Brain pericyte (primary cell): ENCODE results near the gene JAG1.
"Not testable (repeated sequence)": the region's sequence is repeated elsewhere in the genome, so short reads cannot be mapped to it uniquely, and the experiment has no call there.

Experiments
- DNase-seq: peaks from one replicate; pipeline ENCODE4 v3.0.0-alpha.2; 2012; ENCODE audit warnings: low read depth, low spot score

Gene JAG1

DNA sequence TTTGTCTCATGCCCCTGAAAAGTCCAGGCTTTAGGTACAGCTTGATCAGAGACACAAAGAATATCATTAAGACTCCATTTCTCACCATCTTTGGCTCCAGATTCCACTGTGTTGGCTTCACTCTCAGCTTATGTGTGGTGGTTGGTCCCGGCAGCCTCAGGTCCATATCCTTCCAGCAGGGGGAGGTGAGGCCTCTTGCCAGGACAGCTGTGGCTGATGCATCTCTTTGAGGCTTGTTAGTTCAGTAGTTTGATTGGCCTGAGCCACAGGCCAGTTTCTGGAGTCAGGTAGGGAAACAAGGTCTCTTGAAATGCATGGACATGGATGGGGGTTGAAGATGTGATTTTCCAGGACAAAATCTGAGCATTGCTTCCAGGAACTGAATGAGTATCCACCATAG lies 62.4 kb downstream of the JAG1 start:
- no peak for DNase-seq

GRCh38 chr20:10610251-10610650 lies 63.5 kb downstream of the JAG1 start:
- DNase-seq, result no peak

DNA sequence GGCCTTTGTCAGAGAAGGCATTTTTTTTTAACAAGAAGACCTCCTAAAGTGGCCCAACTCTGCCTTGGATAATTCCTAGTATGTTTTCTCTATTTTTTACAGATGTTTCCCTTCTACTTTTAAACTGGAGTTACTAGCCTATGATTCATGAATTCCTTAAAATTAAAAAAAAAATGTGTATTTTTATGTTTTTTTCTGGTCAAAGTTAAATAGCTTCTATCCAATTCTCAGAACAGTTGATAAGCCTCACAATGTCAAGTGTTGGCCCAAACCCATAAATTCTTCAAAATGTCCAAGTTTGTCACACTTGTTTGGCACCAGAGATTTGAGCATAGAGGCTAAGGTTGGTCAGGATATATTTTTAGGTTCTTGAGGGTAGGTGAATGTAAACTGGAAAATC lies 64.0 kb downstream of the JAG1 start:
- DNase-seq, result no peak

DNA sequence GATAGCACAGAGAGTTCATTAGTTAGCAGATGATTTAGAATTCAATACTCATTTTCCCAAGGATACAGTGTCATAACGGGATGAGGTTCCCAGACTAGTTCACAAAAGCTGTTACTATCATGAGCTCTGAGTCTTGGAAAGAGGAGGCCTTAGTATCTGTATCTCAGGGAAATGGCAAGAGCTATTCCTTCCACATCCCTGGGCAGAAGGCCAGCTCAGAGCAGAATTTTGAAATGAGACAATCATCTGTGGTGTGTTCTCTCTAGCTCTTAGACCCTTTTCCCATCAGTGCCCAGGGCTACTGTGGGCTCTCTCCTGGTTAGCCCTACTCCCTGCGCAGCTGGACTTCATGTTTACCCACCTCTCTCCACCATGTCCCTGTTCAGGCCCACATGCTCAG lies 64.5 kb downstream of the JAG1 start:
- no peak for DNase-seq

- no peak for DNase-seq
Observed at GRCh38 chr20:10605547-10606195, 68.1 kb downstream of the JAG1 start.

DNA sequence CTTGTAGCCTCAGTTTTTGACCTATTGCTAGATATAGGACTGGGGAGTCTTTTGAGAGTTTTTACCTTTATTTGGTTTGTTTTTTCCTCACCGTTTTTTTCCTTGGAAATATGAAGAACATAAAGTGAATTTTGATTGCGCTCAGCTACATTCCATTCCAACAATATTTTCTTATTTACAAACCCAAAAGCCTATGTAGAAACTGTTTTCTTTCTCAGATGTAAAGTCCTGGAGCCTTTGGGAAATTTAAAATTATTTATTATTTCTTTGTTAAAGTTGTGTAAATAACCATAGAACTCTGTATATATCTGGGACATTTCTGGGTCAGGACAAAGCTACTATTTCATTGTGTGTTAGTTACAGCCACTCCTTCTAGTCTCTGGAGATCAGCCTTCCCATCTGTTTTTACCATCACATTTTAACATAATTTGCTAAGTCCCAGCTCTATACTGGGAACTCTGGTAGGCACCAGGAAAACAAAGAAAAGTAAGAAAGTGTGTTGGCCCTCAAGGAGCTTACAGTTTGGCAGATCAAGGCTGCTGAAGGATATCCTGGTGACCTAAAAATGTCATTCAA lies 68.8 kb downstream of the JAG1 start:
- DNase-seq, result no peak

- DNase-seq, result peak; percentile 83
Observed at GRCh38 chr20:10603971-10604864, 69.6 kb downstream of the JAG1 start.

- no peak for DNase-seq
Observed at GRCh38 chr20:10603378-10603777, 70.4 kb downstream of the JAG1 start.

GRCh38 chr20:10602221-10602871 lies 71.5 kb downstream of the JAG1 start:
- DNase-seq, result no peak

DNA sequence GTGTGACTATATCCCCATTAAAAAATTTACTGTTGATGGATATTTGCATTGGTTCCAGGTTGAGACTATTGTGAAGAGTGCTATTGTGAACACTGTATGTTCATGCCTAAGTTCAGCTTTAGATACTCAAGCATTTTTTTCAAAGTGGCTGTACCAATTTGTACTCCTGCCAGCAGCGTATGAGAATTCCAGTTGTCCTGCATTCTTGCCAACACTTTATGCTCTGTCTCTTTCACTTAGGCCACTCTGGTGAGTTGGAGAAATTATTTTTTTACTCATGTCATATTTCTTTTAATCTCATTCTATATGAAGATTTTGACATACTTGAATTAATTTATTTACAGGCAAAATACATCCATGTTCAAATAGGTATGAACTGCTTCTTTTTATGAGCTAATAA lies 76.2 kb downstream of the JAG1 start:
- no peak for DNase-seq

- peak; percentile 69 for DNase-seq
Observed at GRCh38 chr20:10596710-10597121, 77.1 kb downstream of the JAG1 start.

GRCh38 chr20:10595985-10596384 lies 77.8 kb downstream of the JAG1 start:
- no peak for DNase-seq

GRCh38 chr20:10595266-10595665 lies 78.5 kb downstream of the JAG1 start:
- DNase-seq, result no peak

DNA sequence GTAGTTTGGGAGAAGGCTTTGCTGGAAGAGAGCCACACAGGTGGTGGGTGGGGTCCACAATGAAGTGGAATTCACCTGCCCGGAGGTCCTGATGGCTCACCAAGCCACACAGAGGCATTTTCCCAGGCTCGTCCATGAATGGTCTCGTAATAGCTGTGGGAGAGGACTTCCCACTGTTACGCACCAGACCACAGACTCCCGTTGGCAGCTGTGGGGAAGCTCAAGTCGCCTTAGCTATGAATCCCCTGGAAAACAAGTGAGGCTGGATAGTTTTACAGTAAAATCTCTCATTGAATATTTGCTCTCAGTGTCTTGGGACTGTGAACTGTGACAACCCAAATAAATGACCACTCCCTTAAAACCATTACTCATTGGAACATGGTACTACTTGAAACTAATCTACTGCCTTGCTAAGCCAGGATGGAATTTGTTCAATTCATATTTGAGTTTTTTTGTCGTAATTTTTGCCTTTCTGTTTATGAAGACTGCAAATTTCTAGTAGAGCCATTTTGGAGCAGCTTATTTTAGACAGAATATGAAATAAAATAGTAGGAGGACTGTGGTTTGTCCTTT lies 79.4 kb downstream of the JAG1 start:
- DNase-seq, result peak; percentile 68

DNA sequence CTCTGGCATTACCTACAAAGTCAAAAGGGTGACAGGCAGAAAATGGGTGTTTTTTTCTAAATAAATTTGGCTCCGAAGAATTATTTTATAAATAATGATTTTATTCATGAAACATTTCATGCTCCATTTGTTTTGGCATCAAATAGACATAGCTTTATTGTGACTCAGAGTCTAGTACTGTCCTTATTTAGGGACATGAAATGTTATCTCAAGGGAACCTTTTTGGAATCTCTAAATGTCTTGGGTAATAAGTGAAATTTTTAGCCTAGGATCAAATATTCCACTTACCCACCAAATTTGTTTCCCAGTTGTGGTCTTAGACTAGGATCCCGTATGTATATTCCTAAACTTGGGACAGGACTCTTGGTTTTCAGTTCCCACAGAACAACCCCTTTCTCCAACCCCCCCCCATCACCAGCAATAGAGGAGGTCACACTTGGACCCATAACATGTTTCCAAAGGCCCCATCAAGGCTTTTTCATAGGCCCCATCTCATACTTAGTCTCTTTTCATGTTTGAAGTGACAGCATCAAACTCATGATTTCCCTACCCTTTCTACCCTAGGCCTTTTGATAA lies 81.8 kb downstream of the JAG1 start:
- DNase-seq, result no peak

DNA sequence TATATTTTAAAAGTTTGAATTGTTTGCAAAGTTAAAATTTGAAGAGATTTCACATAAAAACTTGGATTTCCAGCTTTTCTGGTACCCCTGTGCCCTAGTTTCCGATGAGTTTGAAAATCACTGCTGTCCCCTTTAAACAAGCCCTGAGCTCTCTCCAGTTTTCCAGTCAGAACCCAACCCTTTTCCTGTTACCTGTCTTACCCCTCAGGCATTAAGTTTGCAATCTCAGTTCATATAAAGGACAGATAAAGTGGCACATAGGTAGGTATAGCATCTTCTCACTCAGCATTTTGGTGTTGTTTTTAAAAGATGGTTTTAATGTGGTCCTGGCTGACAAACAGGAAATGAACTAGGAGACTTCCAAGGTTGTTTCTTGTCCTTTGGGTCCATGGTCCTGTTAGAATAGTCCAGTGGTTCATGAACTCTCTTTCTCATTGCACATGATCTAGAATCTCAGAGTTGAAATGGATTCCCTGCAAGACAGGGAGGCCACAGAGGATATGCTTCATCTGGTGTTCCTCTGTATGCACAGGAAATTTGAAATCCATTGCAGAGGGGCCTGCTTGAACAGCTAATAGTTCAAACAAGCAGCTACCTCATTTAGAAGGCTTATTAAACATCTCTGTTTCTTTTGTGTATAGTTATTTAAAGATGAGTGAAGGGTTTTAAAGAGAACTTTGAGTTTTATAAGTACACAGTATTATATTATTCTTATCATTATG lies 82.7 kb downstream of the JAG1 start:
- no peak for DNase-seq

DNA sequence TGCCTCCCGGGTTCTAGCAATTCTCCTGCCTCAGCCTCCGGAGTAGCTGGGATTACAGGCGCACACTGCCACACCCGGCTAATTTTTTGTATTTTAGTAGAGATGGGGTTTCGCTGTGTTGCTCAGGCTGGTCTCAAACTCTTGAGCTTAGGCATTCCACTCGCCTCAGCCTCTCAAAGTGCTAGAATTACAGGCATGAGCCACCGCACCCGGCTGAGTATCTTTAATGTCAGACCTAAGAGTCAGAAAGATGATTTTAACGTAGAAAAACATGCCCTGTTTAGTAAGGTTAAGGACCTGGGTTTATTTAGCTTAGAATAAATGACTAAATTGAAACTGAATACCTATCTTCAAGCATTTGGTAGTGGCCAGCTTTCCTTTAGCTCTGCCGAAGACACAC lies 83.4 kb downstream of the JAG1 start:
- DNase-seq, result not testable (repeated sequence)
